M059J (cell line): Measurements from ENCODE around the gene KRT86. TPM values are rescaled to one million over a fixed set of nuclear protein-coding genes. Genes with fewer than 3 reads are reported as not detected.
"Not testable (repeated sequence)": the region's sequence is repeated elsewhere in the genome, so short reads cannot be mapped to it uniquely, and the experiment has no call there.

ENCODE experiments used
- DNase-seq: peaks from one replicate; pipeline ENCODE4 v3.0.0-alpha.2; 2012; ENCODE audit warnings: low read depth
- total RNA-seq: library from RNA; depleted of rRNA; stranded (reverse); fragments of >200 nt; shearing (Covaris generic); gene quantifications from 2 replicates; pipeline ENCODE4 v1.2.3, GENCODE V29; 2014

The KRT86 gene
- total RNA-seq, 1 experiment from 2014 or later, result 8.1 TPM

DNA sequence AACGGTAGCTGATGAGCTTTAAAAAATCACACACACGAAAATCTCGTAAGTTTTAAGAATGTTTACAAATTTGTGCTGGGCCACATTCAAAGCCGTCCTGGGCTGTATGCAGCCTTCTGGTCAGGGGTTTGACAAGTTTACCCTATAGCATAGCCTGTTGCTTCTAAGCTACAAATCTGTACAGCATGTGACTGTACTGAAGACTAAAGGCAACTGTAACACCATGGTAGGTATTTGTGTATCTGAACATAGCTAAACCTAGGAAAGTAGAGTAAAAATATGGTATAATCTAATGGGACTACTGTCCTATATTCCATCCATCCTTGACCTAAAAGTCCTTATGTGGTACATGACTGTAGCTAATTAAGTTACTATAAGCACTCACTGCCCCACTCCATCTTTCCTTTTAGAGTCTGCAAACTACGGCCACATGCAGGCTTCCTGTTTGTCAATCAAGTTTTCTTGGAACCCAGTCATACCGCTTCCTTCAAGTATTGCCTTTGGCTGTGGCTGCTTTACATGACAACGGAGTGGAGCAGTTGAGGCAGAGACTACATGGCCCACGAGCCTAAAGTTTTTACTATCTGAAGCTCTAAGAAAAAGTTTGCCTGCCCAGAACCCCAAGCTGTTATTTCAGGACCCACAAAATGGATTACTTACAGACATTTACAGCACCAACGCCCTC is 22.9 kb upstream of the KRT86 start:
- no peak for DNase-seq

DNA sequence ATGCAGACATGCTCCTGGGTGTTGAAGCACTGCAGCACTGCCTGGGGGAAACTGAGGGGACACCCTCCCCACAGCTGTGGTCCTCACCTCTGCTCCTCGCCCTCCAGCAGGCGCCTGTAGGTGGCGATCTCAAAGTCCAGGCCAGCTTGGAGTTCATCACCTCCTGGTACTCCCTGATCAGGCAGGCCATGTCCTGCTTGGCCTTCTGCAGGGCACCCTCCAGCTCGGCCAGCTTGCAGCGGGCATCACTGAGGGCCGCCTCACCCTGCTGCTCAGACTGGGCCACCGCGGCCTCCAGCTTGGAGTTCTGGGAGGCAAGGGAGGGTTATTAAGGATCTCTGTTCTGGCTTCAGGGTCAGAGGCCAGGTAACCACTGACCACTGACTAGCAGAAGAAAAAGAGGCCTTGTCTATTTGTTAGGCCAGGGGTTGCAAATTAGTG is 22.2 kb upstream of the KRT86 start:
- DNase-seq, result not testable (repeated sequence)

DNA sequence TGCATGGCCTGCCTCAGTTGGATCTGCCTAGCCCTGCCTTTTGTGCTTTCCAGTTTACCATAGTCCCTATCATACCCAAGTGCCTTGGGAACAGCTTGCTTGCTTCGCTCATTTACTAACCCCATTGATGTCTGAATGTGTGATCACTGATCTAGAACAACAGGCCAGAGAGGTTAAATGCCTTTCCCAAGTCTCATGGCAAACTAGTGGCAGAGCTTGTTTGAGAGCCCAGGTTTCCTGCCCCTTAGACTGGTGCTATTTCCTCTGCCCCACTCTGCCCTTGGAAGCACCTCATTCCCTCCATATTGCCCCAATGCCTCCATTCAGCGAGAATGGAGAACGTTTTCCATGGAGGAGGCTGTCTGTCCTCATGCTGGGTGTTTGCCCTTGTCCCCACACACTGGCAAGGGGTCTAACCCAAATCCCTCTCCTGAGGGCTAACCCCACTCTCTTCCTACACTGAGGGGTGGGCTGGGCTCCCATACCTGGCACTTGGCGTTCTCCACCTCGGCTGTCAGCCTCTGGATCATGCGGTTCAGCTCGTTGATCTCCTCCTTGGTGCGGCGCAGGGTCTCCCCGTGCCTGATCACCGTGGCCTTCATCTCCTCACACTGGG is 21.6 kb upstream of the KRT86 start:
- DNase-seq, result no peak

DNA sequence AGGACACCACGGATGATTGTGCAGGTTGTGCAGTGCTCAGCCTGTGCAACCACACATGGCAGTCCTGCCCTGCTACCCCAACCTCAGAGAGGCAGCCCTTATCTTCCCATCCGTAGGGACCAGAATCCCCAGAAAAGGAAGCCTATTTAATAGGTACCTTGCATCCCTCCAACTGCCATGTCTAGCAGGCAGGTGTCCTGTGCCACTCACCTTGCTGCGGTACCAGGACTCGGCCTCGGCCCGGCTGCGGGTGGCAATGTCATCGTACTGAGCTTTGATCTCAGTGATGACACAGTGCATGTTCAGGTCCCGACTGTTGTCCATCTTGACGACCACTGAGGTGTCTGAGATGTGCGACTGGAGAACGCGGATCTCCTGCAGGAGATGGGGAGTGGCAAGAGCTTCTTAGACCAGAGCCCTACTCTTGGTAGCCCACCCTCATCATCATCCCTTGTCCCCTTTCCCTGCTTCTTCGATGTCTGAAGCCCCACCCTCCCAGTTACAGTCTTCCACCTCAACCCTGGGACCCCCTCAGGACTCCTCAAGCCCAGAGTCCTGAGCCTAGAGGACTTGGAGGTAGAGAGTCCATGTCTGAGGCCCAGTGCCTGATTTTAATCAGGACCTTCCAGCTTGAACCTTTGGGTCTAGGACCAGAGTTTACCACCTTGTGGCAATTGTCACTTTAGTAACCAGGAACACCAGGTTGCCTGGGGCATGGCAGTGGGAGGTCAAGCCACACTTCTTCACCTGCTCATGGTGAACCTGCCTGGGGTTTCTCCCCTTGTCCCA is 20.9 kb upstream of the KRT86 start:
- DNase-seq, result no peak

DNA sequence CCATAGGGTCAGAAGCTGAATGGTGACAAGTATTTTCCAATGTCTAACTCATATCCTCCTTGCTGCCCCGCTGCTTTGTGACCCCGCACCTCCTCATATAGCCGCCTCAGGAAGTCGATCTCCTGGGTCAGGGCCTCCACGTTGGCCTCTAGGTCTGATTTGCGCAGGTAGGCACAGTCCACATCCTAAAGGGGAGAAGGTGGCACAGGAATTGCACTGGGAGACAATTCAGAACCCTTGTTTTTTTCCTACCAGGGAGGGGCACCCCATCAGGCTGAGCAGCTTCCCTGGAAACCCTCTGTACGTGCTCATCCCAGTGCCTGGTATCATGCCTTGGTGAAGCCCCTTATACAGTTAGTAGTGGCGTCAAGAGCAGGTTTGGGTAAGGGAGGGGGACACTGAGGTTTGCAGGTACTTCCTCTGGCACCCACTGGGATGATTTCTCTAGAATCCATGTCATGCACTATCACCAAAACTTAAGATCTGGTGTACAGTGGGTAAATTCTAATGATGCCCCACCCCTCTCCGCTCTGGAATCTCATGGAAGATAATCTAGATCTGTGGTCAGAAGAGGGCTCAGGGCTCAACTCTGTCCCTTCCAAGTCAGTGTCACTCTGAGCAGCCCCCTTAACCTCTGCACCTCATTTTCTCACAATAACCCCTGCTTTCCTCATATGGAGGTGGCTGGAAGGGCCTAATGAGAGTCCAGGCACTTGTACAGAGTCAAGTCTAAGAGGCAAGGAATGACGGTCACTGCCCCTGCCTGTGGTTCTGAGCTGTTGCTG is 20.1 kb upstream of the KRT86 start:
- DNase-seq, result no peak

DNA sequence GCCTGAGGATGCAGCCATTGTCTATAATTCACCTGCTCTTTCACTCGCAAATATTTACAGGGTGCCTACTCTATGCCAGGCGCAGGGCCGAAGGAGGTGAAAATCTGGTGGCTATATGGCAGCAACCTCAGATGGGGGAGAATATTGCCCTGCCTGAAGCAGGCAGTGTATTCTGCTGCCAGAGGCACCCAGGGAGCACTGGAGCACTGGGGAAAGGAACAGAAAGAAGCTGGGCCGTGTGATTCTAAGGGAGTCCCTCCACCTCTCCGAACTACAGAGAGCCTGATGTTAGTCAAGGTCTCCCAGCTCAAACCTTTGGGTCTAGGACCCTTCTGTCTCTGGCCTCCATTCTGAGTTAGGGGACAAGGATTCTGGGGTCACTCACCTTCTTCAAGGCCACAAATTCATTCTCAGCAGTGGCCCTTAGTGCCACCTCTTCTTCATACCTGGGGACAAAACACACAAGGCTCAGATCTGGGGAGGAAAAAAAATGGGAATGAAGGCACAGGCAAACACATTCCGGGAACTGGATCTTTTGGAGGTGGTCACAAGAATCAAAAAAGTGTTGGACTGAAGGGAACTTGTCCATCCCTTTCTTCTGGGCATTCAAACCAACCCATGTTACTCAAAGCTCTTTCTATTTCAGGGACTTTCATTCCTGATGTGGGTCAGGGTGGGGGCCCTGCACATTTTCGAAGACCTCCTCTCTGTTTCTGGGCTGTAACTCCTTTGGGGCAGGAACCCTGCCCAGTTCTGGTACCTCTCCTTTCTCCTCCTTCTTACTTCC is 19.3 kb upstream of the KRT86 start:
- DNase-seq, result no peak

DNA sequence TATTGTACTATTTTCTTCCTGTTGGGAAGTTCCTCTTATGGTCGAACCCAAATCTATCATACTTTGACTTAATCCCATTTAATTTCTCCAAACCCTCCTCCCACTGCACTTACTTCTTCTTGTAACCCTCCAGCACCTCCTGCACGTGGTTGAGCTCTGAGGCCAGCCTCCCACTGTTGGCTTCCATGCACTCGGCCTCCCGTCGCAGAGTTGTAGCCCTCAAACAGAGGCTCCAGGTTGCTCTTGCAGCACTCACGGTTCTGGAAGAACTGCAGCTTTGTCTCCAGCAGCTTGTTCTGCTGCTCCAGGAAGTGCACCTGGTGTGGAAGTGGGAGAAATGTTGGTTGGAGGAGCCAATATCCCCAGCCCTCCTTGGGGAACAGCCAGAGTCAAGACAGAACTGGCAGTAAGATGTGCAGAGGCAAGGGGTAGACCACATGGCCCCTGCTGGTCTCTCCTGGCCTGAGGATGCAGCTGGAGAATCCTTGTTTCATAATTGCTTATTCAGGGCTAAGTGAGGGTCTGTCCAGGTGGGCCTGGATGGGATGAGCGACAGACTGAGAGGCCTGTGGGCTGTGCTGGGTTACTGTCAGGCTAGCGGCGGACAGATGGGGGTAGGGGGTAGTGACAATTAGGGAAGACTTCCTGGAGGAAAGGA is 18.4 kb upstream of the KRT86 start:
- no peak for DNase-seq

DNA sequence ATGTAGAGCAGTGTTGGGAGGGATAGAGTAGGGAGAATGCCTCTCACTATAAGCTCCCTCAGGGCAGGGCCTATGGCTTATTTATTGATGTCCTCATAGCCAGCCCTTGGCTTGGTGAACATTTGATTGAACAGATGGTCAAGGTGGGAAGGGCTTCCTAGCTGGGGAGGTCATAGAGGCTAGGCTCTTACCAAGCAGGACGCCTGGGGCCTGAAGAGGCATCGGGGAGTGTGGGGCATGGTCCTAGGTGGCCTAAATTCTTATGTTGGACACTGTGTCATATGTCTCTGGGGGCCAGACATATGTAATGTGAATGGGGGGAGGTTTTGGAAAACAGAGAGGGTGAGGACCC is 17.9 kb upstream of the KRT86 start:
- no peak for DNase-seq

DNA sequence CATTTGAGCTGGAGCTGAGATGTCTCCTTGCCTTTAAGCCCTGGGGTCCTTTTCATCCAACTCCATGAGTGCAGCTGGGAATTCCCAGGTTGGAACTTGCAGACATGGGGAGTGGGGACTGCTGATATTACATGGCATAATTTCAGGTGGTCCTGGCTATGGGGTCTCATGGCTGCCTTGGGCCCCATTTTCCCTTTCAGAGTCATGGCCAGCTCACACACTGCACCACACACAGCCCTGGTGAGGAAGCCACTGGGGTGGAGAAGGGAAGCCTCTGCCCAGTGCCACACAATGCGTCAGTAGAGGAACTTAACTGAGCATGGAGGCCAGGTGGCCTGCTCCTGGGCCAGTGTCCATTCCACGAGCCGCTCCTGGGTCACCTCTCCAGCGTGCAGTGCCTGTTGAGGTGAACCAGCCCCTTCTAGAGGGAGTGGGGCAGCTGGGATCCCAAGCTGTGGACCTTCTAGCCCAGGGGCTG is 17.3 kb upstream of the KRT86 start:
- no peak for DNase-seq

DNA sequence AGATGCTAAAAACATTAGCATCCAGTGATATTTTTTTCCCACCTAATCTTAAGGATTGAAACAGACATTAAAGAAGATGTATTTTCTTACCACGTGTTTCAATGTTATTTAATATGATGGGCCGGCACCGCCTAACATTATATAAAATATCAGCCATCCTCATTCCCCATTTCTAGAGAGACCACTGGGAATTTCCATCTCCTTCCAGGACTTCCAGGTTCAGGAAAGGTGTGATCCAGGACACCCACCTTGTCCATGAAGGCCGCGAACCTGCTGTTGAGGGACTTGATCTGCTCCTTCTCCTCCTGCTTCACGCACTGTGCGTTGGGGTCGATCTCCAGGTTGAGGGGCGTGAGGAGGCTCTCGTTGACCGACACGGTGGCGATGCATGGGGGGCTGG is 16.5 kb upstream of the KRT86 start:
- not testable (repeated sequence) for DNase-seq

DNA sequence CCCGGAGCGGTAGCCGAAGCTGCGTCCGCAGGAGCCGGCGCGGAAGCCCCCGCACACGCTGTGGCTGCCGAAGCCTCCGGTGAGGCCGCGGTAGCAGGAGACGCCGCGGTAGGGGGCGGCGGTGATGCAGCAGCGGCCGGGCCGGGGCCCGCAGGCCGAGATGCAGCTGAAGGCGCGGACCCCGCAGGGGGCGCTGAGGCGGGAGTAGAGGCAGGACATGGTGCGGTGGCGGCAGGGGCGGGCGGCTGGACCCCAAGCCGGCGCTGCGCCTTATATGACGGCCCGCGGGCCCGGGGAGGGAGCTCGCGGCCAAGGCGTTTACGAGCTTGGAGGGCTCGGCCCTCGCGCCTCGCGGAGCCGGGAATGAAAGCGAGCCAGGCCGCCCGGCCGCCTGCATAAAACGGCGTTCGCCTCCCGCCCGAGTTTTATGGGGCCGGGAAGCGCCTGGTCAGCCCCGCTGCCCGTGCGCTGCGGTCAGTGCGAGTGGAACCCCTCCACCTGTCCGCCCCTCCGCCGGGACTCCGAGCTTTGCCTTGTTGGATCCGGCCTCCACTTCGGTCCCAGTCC is 16.0 kb upstream of the KRT86 start:
- no peak for DNase-seq

DNA sequence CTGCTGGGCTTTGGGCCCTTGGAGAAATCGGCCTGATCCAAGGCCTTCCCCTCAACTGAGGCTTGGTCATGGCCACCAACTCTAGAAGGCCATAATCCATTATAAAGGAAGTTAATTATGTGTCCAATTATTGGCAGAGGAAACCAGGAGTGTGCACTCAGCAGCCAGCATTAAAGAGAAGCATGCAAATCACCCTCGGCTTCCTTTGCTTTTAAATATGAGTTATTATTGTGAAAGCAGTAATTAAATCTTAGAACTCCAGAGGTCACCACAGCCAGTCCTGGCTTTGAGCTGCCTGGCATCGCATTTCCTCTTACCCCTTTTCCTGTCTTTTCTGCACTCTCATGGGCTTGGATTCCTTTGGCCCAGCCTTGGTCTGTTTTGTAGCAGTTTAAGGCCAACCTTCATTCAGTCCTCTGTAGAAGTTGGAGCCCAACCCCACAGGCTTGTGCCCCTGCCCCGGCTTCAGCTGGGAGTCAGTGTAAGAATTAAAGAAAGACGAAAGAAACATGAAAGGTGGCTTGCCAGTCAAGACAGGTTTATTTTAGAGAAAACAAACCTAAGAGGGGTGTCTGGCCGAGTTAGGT is 14.7 kb upstream of the KRT86 start:
- DNase-seq, result peak; percentile 65

DNA sequence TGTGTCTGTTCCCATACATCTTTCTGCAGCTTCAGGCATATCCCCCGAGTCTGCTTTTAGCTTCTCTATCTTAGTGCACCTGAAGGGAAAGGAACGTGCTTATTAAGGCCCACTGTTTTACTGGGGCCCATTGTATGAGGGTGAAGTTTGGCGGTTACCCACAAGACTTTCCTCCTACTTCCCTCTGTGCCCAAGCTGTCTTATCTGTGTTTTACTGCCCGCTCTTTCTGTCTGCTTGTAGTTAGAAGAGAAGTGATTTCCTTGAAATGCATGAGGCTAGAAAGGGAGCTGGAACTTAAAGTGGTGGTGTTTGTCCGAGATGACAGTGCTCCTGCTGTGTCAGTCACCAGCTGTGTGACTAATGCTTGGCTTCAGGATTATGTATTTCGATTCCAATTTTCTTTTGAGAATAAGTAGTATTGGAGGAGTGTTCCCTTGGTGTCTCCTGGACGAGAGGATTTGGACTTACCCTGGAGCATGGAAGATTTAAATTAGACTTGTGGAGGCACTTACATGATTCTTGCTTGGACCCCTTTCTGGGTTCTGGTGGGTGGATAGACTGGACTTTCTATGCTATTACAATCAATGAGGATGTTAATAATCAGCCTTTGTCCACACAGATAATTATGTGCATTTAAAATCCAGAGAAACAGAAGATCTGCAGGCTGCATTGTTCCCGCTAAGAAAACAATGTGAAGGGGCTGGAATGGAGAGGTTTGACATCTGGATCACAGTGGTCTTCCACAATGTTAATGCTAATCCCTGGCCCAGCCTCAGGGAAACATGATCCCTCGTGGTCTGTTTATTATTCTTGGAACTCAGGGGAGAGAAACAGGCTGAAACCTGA is 13.9 kb upstream of the KRT86 start:
- DNase-seq, result peak; percentile 66

DNA sequence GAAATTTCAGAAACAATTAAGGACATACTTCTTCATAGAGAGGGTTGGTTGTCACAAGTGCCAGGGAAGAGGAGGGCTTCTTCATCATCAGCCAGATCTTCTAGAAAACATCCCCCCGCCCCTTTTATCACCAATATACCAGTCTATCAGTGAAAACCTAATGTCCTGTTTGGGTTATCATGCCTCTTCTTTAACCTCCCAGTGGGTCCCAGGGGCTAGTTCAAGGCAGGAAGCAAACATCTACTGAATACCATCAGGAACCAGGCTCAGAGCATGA is 13.3 kb upstream of the KRT86 start:
- DNase-seq, result no peak

DNA sequence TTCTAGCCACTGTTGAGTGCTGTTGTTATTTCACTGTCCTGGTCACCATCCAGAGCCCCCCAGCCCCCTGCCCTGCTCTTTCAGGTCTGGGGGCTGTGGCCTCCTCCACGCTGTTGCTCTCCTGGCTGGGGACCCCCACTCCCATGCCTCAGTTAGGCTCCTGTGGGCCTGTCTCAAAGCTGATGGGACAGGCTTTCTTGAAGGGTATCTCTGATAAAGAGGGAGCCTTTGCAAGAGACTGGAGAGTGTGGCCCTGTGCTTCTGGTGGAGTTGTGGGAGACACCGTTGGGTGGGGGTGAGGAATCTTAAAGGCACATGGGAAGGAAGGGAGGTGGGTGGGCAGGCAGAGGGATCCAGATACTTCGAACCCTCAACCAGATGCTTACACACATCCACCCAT is 12.2 kb upstream of the KRT86 start:
- no peak for DNase-seq

DNA sequence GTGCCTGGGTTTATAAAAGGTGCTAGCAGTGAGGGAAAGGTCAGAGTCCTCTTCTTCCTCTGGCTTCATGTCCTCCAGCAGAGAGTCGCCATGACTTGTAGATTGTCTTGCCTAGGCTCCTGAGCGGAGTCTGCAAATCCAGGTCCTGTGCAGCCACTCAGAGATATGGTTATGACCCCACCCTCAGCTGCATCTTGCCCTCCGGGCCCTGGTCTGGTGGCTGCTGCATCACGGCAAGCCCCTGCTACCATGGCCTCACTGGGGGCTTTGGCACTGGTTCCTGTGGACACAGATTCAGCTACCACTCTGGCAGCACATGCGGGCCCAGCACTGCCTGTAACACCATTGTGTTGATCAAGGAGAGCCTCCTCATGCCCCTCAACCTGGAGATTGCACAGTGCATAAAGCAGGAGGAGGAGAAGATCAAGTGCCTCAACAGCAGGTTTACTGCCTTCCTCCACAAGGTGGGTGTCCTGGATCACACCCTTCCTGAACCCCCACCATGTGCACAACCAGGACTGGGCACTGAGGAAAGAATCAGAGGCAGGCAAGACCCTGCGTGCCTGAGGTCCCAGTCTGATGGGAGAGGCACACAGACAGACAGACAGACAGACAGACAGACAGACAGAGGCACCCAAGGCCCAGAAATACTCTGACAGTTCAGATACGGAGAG is 10.5 kb upstream of the KRT86 start:
- DNase-seq, result no peak

DNA sequence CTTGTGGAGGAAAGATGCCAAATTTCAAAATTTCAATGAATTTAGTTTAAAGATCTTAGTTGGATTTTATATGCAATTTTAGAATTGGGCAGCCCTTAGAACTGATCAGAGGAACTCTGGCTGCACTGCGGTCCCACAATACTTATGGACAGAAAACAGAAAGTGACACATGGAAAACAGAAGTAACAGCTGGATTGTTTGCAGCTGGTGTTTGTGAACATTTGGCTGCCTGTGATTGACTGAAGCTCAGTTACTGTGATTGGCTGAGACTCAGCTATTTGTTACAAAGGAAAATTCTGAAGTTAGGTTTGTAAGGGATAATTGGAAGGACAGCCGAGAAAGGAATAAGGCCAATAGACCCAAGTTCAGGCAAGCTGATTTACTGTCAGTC is 10.0 kb upstream of the KRT86 start:
- DNase-seq, result no peak

DNA sequence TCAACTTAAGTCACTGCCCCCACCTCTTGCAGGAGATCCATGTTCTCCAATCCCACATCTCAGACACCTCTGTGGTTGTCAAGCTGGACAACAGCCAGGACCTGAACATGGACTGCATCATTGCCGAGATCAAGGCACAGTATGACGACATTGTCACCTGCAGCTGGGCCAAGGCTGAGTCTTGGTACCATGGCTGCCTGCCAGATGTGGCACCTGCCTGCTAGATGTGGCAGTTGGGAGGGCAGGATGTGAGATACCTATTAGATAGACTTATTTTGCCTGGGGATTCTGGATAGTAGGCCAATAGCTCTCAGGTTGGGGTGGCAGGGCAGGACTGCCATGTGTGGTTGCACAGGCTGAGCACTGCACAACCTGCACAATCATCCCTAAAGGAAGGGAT is 7.9 kb upstream of the KRT86 start:
- no peak for DNase-seq

DNA sequence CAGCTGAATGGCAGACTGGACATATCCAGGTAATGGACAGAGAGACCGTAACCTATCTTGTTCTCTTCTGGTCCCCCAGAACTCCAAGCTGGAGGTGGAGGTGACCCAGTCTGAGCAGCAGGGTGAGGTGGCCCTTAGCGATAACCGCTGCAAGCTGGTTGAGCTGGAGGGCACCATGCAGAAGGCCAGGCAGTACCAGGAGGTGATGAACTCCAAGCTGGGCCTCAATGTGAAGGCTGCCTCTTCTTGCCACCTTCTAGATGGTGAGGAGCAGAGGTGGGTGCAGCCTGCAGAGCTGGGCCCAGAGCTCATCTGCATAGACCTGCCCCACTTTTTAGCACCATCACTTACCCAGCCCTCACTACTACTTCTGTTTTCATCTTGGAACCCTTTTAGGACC is 7.2 kb upstream of the KRT86 start:
- DNase-seq, result no peak
